ENCODE results near the gene DGKE. TPM values are rescaled to one million over a fixed set of nuclear protein-coding genes. Genes with fewer than 3 reads are reported as not detected.

Gene DGKE
- total and polyA plus RNA-seq, 2 donors (not counting 3 experiments of a cell fraction or from before 2014, with no cell fraction given) = 4.9 to 22.9 TPM

DNA sequence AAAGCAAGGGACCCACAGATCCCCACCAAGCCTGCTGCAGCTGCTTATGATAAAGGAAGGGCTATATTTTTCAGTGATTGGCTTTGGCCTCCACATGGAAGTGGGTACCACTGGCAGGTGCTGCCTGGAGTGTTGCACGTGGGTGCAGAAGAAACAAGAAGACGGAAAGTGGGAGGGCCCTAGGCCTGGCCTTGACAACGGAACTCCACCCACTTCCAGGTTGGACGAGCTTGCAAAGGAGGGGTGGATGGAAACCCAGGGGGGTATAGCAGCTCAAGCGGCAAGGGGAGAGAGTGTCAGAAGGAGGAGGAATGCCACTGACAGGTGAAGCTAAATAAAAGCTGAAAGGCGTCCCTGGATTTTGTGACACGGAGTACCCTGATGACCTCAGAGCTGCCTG is 59.6 kb downstream of the DGKE start:
- H3K9me3 ChIP-seq (replicated peaks; ENCODE audit: control insufficient read depth, insufficient read depth, low read length) = no peaks in the 10 kb centered on the region
- no peak for FAIRE-seq
- H3K36me3 ChIP-seq (ENCODE audit: control insufficient read depth in 2 of 2, extremely low read depth in 1 of 2, insufficient read depth in 2 of 2, low read length in 2 of 2) = peaks cover 8 to 56% of the 10 kb centered on the region in 2 experiments
- TF ChIP-seq GATA2 (IDR thresholded peaks at IDR 0.05; ENCODE audit: insufficient read depth, insufficient read length, low read depth, low read length) (no peak), FOS (IDR thresholded peaks at IDR 0.05; ENCODE audit: borderline replicate concordance, insufficient read depth, low read length) (no peak), JUN (IDR thresholded peaks at IDR 0.05; ENCODE audit: borderline replicate concordance, insufficient read depth, insufficient read length, low read depth) (no peak), MYC (IDR thresholded peaks at IDR 0.05; ENCODE audit: low read depth, low read length) (no peak), EZH2 (IDR thresholded peaks at IDR 0.05; ENCODE audit: borderline replicate concordance, low read depth, low read length, severe bottlenecking) (no peak), POLR2A (IDR thresholded peaks at IDR 0.05; ENCODE audit: low read depth, low read length) (no peak), CTCF (IDR thresholded peaks at IDR 0.05; ENCODE audit: extremely low read depth in 1 of 2, insufficient read depth in 1 of 2, low read depth in 1 of 2, low read length in 2 of 2) (no peak), POLR2AphosphoS5 (IDR thresholded peaks at IDR 0.05; ENCODE audit: insufficient read depth, low read depth, low read length) (no peak)
- TF ChIP-seq, protein P1, sequence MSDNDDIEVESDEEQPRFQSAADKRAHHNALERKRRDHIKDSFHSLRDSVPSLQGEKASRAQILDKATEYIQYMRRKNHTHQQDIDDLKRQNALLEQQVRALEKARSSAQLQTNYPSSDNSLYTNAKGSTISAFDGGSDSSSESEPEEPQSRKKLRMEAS (IDR thresholded peaks at IDR 0.05; ENCODE audit: insufficient read depth, insufficient read length) = no peak
- intact Hi-C loops (cut with micrococcal nuclease) = no loop called here
- H2AFZ ChIP-seq (ENCODE audit: low read depth, low read length) = no peak overlapping the region
- H3K4me3 ChIP-seq (replicated peaks in 1 of 3; ENCODE audit: insufficient read depth in 1 of 3, low read depth in 1 of 3, low read length in 3 of 3) = no peak overlapping the region
- BruUV-seq (replicated peaks) = no TSS peak
- no peak overlapping the region for H3K27ac ChIP-seq (ENCODE audit: insufficient read depth, low read depth, low read length)
- no peaks in the 10 kb centered on the region for H3K27me3 ChIP-seq (ENCODE audit: control insufficient read depth in 2 of 2, insufficient read depth in 2 of 2, low read length in 2 of 2)
- dilution Hi-C loops (cut with MboI; ENCODE audit: extremely low pct_ligation_motif_present, low sequenced_read_pairs) = no loop called here
- H3K4me2 ChIP-seq (ENCODE audit: insufficient read depth, low read length) = no peak overlapping the region
- no peak overlapping the region for H3K9ac ChIP-seq (replicated peaks; ENCODE audit: extremely low read depth, insufficient read depth, low read length)
- POLR2A ChIA-PET = no interaction called here
- CTCF ChIA-PET = interaction anchor here (0.7 to 2.3 kb wide), 3 partner anchors 20 to 394 kb away, joined by 3 to 9 read pairs (median 3); no protein-coding TSS in a partner anchor
- H3K79me2 ChIP-seq (ENCODE audit: control insufficient read depth, insufficient read depth, low read length) = no peaks in the 10 kb centered on the region
- no peaks in the 10 kb centered on the region for H3K9me1 ChIP-seq (replicated peaks; ENCODE audit: control insufficient read depth, extremely low read depth, insufficient read depth, low read length)
- no peaks in the 10 kb centered on the region for H4K20me1 ChIP-seq (replicated peaks; ENCODE audit: control insufficient read depth, extremely low read depth, insufficient read depth, low read length)
- DNase-seq (ENCODE audit: low read depth, low spot score) = no peak
- no peaks in the 10 kb centered on the region for H3K4me1 ChIP-seq (ENCODE audit: control insufficient read depth, extremely low read depth, insufficient read depth, low read length)

All from endothelial cell of umbilical vein (primary cell).